ENCODE data around the gene NEB.

DNA sequence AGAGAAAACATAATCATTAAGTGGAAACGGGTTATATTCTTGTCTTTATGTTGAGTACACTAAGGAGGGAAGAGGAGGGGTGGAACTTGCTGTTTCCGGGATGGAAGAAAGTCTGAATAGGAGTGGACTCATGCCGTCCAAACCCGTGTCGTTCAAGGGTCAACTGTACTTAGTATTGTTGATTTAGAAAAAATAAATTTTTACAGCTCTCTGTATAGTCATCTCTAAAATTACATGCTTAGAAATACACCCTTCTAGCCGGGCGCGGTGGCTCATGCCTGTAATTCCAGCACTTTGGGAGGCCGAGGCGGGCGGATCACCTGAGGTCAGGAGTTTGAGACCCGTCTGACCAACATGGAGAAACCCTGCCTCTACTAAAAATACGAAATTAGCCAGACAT, 295.1 kb downstream of the NEB start:
- TF ChIP-seq, protein P1, sequence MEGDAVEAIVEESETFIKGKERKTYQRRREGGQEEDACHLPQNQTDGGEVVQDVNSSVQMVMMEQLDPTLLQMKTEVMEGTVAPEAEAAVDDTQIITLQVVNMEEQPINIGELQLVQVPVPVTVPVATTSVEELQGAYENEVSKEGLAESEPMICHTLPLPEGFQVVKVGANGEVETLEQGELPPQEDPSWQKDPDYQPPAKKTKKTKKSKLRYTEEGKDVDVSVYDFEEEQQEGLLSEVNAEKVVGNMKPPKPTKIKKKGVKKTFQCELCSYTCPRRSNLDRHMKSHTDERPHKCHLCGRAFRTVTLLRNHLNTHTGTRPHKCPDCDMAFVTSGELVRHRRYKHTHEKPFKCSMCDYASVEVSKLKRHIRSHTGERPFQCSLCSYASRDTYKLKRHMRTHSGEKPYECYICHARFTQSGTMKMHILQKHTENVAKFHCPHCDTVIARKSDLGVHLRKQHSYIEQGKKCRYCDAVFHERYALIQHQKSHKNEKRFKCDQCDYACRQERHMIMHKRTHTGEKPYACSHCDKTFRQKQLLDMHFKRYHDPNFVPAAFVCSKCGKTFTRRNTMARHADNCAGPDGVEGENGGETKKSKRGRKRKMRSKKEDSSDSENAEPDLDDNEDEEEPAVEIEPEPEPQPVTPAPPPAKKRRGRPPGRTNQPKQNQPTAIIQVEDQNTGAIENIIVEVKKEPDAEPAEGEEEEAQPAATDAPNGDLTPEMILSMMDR (IDR thresholded peaks at IDR 0.05) = no peak
- TF ChIP-seq POLR2A (IDR thresholded peaks at IDR 0.05) = no peak
